K562 (cell line): ENCODE data around the gene CLTA. TPM values are rescaled to one million over a fixed set of nuclear protein-coding genes. Genes with fewer than 3 reads are reported as not detected.

Experiments used
- ATAC-seq: fragments of 200-7000 bp; cut with Tn5 transposase; 3 replicates; pipeline ENCODE4 v1.9.1; 2020; ENCODE audit warnings: moderate library complexity
- BruUV-seq: library from RNA; stranded (reverse); fragments of 400-500 nt; replicated peaks from 2 replicates; lab custom pipeline; 2021; lab: Mats Ljungman, UMichigan
- CTCF ChIA-PET: fragments of 300-600 bp; formaldehyde crosslinking; extraction: SDS; loops from one replicate; lab custom pipeline; 2021; ENCODE audit warnings: low intra/inter-chr PET ratio; lab: Yijun Ruan, JAX
- POLR2A ChIA-PET: fragments of 300-600, 350-650 bp; sonication (Branson Sonifier 250); formaldehyde crosslinking; extraction: SDS; loops from one replicate; lab custom pipeline; 2021; ENCODE audit warnings: antibody characterized with exemption, inconsistent platforms; lab: Yijun Ruan, JAX
- DNase-seq, 4 experiments: peaks; one replicate each; pipeline versions ENCODE4 v3.0.0 to v3.0.0-alpha.2; 2011 to 2018; ENCODE audit warnings: low spot score in 3 of 4, mixed read lengths in 3 of 4; ENCODE audit errors: extremely low read depth in 1 of 4
- FAIRE-seq: peaks from 2 replicates; lab custom pipeline; 2011; peaks lifted over from hg19 to GRCh38; lab: Jason Lieb, UNC
- H2AFZ ChIP-seq: 2 replicates; pipeline ENCODE4 v1.6.0; 2011; ENCODE audit warnings: low read depth, low read length, control low read depth, inconsistent platforms
- H3K27ac ChIP-seq: fragments of 200-600 bp; 3 replicates; pipeline ENCODE4 v1.8.0; 2011; ENCODE audit warnings: low read depth, mild to moderate bottlenecking, control low read depth, inconsistent platforms, low read length, moderate library complexity, mixed read lengths; ENCODE audit errors: extremely low read depth
- H3K27me3 ChIP-seq, 2 experiments: fragments of 300-600 bp in 1 of 2; 2 replicates in 1 of 2; 3 replicates in 1 of 2; pipeline versions ENCODE4 v1.6.0 to v1.8.0; 2011; ENCODE audit warnings: inconsistent platforms in 2 of 2, low read length in 2 of 2, mild to moderate bottlenecking in 1 of 2, mixed read lengths in 1 of 2, moderate library complexity in 1 of 2; ENCODE audit not compliant: control insufficient read depth in 2 of 2, insufficient read depth in 2 of 2
- H3K36me3 ChIP-seq: fragments of 300-600 bp; 3 replicates; pipeline ENCODE4 v1.8.0; 2011; ENCODE audit warnings: mild to moderate bottlenecking, low read length, inconsistent platforms; ENCODE audit not compliant: control insufficient read depth, insufficient read depth
- H3K4me1 ChIP-seq, 2 experiments: fragments of 200-600 bp in 1 of 2; replicated peaks in 1 of 2; 2 replicates in 1 of 2; 3 replicates in 1 of 2; pipeline versions ENCODE4 v1.5.1 to v1.8.0; 2011; ENCODE audit warnings: inconsistent platforms in 2 of 2, low read length in 2 of 2, mild to moderate bottlenecking in 1 of 2, mixed read lengths in 1 of 2, moderate library complexity in 1 of 2; ENCODE audit not compliant: control insufficient read depth in 2 of 2, insufficient read depth in 2 of 2
- H3K4me2 ChIP-seq: 2 replicates; pipeline ENCODE4 v1.6.1; 2011; ENCODE audit warnings: low read length, control low read depth, inconsistent platforms, mixed read lengths; ENCODE audit not compliant: insufficient read depth
- H3K4me3 ChIP-seq: fragments of 200-600 bp; sonication (generic), shearing (Covaris generic); 2 replicates; pipeline ENCODE4 v1.5.1; 2016; ENCODE audit warnings: control low read depth, inconsistent platforms
- H3K79me2 ChIP-seq: fragments of 200-600 bp; 3 replicates; pipeline ENCODE4 v1.8.0; 2011; ENCODE audit warnings: low read length, inconsistent platforms; ENCODE audit not compliant: control insufficient read depth, insufficient read depth
- H3K9ac ChIP-seq, 2 experiments: 2 replicates each; pipeline versions ENCODE4 v1.6.0 to v1.6.1; 2011; ENCODE audit warnings: low read depth in 2 of 2, low read length in 2 of 2, control low read depth in 1 of 2, inconsistent platforms in 1 of 2, mild to moderate bottlenecking in 1 of 2, mixed read lengths in 1 of 2; ENCODE audit not compliant: insufficient read depth in 1 of 2
- H3K9me1 ChIP-seq: one replicate; pipeline ENCODE4 v1.6.0; 2011; ENCODE audit warnings: inconsistent platforms, mild to moderate bottlenecking, low read length, moderate library complexity; ENCODE audit not compliant: control insufficient read depth, insufficient read depth
- H3K9me3 ChIP-seq: replicated peaks from 2 replicates; pipeline ENCODE4 v1.5.1; 2011; ENCODE audit warnings: low read depth, low read length, inconsistent platforms; ENCODE audit not compliant: control insufficient read depth, insufficient read depth
- H4K20me1 ChIP-seq: replicated peaks from 2 replicates; pipeline ENCODE4 v1.6.1; 2011; ENCODE audit warnings: low read length, inconsistent platforms, mixed read lengths; ENCODE audit not compliant: control insufficient read depth, insufficient read depth
- RBM25 ChIP-seq: fragments of 200-400 bp; formaldehyde crosslinking; IDR thresholded peaks from 2 replicates; pipeline ENCODE4 v1.6.1; 2018; ENCODE audit warnings: low read length, low read depth, moderate library complexity; ENCODE audit not compliant: severe bottlenecking
- RERE ChIP-seq: sonication (generic); formaldehyde crosslinking; IDR thresholded peaks from 2 replicates; pipeline ENCODE4 v1.8.0; 2023; ENCODE audit warnings: missing genetic modification reagents, mild to moderate bottlenecking, borderline replicate concordance
- RUNX1 ChIP-seq: sonication (generic); IDR thresholded peaks from 2 replicates; pipeline ENCODE4 v1.6.1; 2016; ENCODE audit warnings: antibody characterized with exemption, low read depth
- SIX5 ChIP-seq, 2 experiments: IDR thresholded peaks; 2 replicates each; pipeline ENCODE4 v1.6.1; 2011; ENCODE audit warnings: low read length in 2 of 2, borderline replicate concordance in 1 of 2, low read depth in 1 of 2, mild to moderate bottlenecking in 1 of 2, moderate library complexity in 1 of 2; ENCODE audit not compliant: insufficient read depth in 1 of 2
- ZNF41 ChIP-seq: fragments of 250-450 bp; sonication (Bioruptor Pico); conservative IDR thresholded peaks from 2 replicates; pipeline ENCODE4 v1.4.0; 2020; ENCODE audit warnings: mild to moderate bottlenecking
- WGBS: fragments of 100-300 bp; shearing (Covaris generic); methylation state at CpG from one replicate; pipeline ENCODE4 v1.1.6; 2016; ENCODE audit warnings: low coverage, mixed read lengths; ENCODE audit not compliant: insufficient coverage; ENCODE audit errors: missing lambda C conversion rate; 5-methylcytosine and 5-hydroxymethylcytosine counted together
- in situ Hi-C: fragments of 300-500 bp; cut with MboI; formaldehyde crosslinking; loops from 4 replicates; pipeline ENCODE4 v1.15.0; 2018; ENCODE audit warnings: inconsistent platforms, mixed read lengths
- intact Hi-C: fragments of 100-400 bp; cut with micrococcal nuclease; formaldehyde crosslinking; loops from 2 replicates; pipeline ENCODE4 v1.14.2; 2022
- polyA plus RNA-seq, 8 experiments: library from polyadenylated mRNA; depleted of rRNA in 4 of 8; stranded (reverse) in 5 of 8; unstranded in 3 of 8; fragments of >200 nt; fragmentation: Nextera tagmentation in 2 of 8; fragmentation: Illumina TruSeq in 1 of 8; extraction: Ambion mirVana in 2 of 8; extraction: Trizol in 1 of 8; gene quantifications; 2 replicates each; pipeline versions ENCODE4 v1.2.1 to v1.2.3, GENCODE V29; 2011 to 2014; ENCODE audit warnings: inconsistent platforms in 1 of 8, missing spikeins in 1 of 8
- total RNA-seq, 7 experiments: library from RNA; depleted of rRNA in 6 of 7; stranded (reverse); fragments of >200 nt in 6 of 7; fragmentation: Illumina TruSeq in 2 of 7; extraction: Trizol in 2 of 7; gene quantifications; 2 replicates each; pipeline versions ENCODE4 v1.2.1 to v1.2.3, GENCODE V29; 2011 to 2021; ENCODE audit warnings: low replicate concordance in 1 of 7

CLTA gene
- total and polyA plus RNA-seq, 9 of the 15 experiments (the other 6 are each of a cell fraction or from before 2014, with no cell fraction given): 37.8 to 219 (median 144) TPM

- WGBS: 94% methylated on average over 5 of the region's 6 CpGs
- intact Hi-C loops: no loop called here
- no peak overlapping the region for H3K9ac ChIP-seq
- no TSS peak for BruUV-seq
- FAIRE-seq (no peak), DNase-seq (no peak), ATAC-seq (no peak)
- H3K27ac ChIP-seq: no peak overlapping the region
- H3K4me3 ChIP-seq: no peak overlapping the region
- ChIA-PET POLR2A (no interaction called here), CTCF (no interaction called here)
- TF ChIP-seq ZNF41 (CRISPR knock-in tag) (no peak), RBM25 (no peak), RERE (no peak), SIX5 (IDR thresholded peaks at IDR 0.05; ENCODE audit: borderline replicate concordance in 1 of 2, insufficient read depth in 1 of 2, low read depth in 1 of 2, low read length in 2 of 2) (no peak), RUNX1 (no peak)
- no peak overlapping the region for H3K4me2 ChIP-seq
- no peaks in the 10 kb centered on the region for H3K9me3 ChIP-seq
- peaks cover 44% of the 10 kb centered on the region; the same call in 2 of the 3 replicates for H3K36me3 ChIP-seq
- no peaks in the 10 kb centered on the region for H4K20me1 ChIP-seq
- no peaks in the 10 kb centered on the region for H3K4me1 ChIP-seq
- H3K9me1 ChIP-seq: no peaks in the 10 kb centered on the region
- H2AFZ ChIP-seq: no peak overlapping the region
- peaks cover 5% of the 10 kb centered on the region; the same call in 1 of the 3 replicates for H3K79me2 ChIP-seq
- in situ Hi-C loops: no loop called here
- no peaks in the 10 kb centered on the region for H3K27me3 ChIP-seq
Measured at GRCh38 chr9:36245906-36246305, 55.2 kb downstream of the CLTA start.
